ENCODE results near the gene ELMOD3. TPM values are rescaled to one million over a fixed set of nuclear protein-coding genes. Genes with fewer than 3 reads are reported as not detected.
"Not testable (repeated sequence)": the region's sequence is repeated elsewhere in the genome, so short reads cannot be mapped to it uniquely, and the experiment has no call there.

Gene ELMOD3
- total RNA-seq, 2 donors from 2014 or later = 31.6 to 32.1 TPM

DNA sequence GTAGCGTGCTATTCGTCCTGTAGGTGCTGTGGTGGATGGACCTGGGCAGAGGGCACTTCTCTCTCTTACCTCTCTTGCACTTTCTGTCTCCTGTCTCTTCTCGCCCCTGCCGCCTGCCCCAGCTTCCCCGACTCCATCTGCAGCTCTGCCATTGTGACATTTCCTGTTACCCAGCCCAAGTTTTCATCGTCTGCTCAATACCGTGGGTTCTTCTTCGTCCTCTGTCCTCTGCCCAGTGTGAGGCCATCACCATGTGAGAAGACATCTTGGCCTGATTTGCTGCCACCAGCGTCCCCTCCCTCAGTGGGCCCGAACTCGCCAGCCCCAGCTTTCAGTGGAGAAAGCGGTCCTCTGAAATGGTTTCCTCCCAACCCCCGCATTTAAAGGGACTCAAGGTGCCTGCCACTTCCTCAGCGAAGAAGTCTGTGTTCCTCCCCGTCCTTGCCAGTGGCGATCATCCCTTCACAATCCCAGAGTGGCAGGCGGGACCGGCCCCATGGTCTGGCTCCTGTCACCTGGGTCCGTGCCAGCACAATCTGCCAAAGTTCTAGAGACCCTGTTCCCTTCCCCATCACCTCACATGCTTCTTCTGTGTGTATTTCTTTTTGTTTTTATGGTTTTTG is 44.8 kb upstream of the ELMOD3 start:
- TF ChIP-seq POLR2A (IDR thresholded peaks at IDR 0.05) (no peak), POLR2AphosphoS5 (IDR thresholded peaks at IDR 0.05) (no peak), CTCF (IDR thresholded peaks at IDR 0.05) (no peak)
- intact Hi-C loops (cut with DNase I) = no loop called here
- Histone ChIP-seq H3K36me3 (no peaks in the 10 kb centered on the region), H3K4me3 (no peak overlapping the region), H3K9me3 (no peaks in the 10 kb centered on the region), H3K4me1 (replicated peaks) (no peaks in the 10 kb centered on the region), H3K27me3 (replicated peaks; ENCODE audit: insufficient read depth) (no peaks in the 10 kb centered on the region), H3K27ac (no peak overlapping the region)
- 51% methylated on average over 19 of the region's 19 CpGs for WGBS
- DNase-seq (ENCODE audit: low spot score) = no peak

DNA sequence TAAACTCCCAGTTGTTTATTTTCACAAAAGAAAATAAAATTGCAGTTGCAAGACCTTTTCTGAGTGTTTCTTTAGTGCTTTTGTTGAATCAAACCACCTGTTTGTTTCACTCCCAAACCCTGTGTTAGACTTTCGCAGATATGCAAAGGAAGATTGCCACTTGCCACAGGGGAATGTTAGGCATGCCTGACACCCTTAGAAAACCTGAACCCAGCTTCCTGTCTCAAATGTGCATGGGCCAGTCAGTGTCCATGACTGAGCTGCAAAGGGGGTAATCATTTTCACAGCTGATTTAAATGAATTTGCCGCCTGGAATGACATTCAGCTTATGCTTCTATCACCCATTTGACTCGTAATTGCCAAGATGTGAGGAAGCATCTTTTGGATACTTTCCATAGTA is 44.2 kb upstream of the ELMOD3 start:
- Histone ChIP-seq H3K27ac (no peak overlapping the region), H3K36me3 (no peaks in the 10 kb centered on the region), H3K27me3 (replicated peaks; ENCODE audit: insufficient read depth) (no peaks in the 10 kb centered on the region), H3K4me3 (no peak overlapping the region), H3K4me1 (replicated peaks) (no peaks in the 10 kb centered on the region), H3K9me3 (no peaks in the 10 kb centered on the region)
- no peak for DNase-seq (ENCODE audit: low spot score)
- 74% methylated on average over 3 of the region's 3 CpGs for WGBS
- no peak for TF ChIP-seq POLR2AphosphoS5 (IDR thresholded peaks at IDR 0.05)
- TF ChIP-seq CTCF (IDR thresholded peaks at IDR 0.05) = no peak
- TF ChIP-seq POLR2A (IDR thresholded peaks at IDR 0.05) = no peak
- intact Hi-C loops (cut with DNase I) = no loop called here

DNA sequence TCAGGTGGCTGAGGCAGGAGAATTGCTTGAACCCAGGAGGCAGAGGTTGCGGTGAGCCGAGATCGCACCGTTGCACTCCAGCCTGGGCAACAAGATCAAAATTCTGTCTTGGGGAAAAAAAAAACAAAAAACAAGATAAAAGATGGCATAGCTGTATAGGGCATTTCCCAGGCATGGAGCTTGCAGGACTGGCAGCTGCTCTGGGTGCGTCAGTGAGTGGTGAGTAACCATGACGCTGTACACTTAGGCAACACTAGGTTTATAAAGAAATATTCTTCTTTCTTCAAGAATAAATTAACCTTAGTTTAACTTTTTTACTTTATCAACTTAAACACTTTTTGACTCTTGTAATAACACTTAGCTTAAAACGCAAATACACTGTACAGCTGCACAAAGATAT is 42.2 kb upstream of the ELMOD3 start:
- no peak for DNase-seq (ENCODE audit: low spot score)
- no peaks in the 10 kb centered on the region for H3K27me3 ChIP-seq (replicated peaks; ENCODE audit: insufficient read depth)
- H3K36me3 ChIP-seq = no peaks in the 10 kb centered on the region
- no peaks in the 10 kb centered on the region for H3K9me3 ChIP-seq
- no peaks in the 10 kb centered on the region for H3K4me1 ChIP-seq (replicated peaks)
- no peak overlapping the region for H3K4me3 ChIP-seq
- 89% methylated on average over 7 of the region's 7 CpGs for WGBS
- H3K27ac ChIP-seq = no peak overlapping the region
- TF ChIP-seq POLR2AphosphoS5 (IDR thresholded peaks at IDR 0.05) (no peak), CTCF (IDR thresholded peaks at IDR 0.05) (no peak), POLR2A (IDR thresholded peaks at IDR 0.05) (no peak)
- intact Hi-C loops (cut with DNase I) = no loop called here

DNA sequence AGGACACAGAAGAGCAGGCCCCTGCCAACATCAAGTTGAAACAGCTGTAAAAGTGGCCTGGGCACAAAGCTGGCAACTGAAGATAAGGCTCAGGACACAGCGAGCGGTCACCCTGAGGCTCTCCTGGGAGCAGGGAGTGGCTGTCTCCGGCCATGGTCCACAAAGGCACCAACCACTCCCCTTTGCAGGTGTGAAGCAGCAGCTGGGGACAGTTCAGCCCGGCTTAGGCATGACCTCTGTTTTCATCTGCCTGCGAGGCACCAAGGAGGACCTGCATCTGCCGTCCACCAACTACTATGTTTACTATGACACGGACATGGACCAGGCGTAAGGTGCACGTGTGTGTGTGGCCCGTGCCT is 39.7 kb upstream of the ELMOD3 start:
- H3K27me3 ChIP-seq (replicated peaks; ENCODE audit: insufficient read depth) = no peaks in the 10 kb centered on the region
- TF ChIP-seq CTCF (IDR thresholded peaks at IDR 0.05) (no peak), POLR2AphosphoS5 (IDR thresholded peaks at IDR 0.05) (no peak), POLR2A (IDR thresholded peaks at IDR 0.05) (no peak)
- no peaks in the 10 kb centered on the region for H3K4me1 ChIP-seq (replicated peaks)
- 72% methylated on average over 10 of the region's 10 CpGs for WGBS
- no peak overlapping the region for H3K27ac ChIP-seq
- DNase-seq (ENCODE audit: low spot score) = no peak
- intact Hi-C loops (cut with DNase I) = no loop called here
- no peaks in the 10 kb centered on the region for H3K9me3 ChIP-seq
- no peak overlapping the region for H3K4me3 ChIP-seq
- H3K36me3 ChIP-seq = no peaks in the 10 kb centered on the region

DNA sequence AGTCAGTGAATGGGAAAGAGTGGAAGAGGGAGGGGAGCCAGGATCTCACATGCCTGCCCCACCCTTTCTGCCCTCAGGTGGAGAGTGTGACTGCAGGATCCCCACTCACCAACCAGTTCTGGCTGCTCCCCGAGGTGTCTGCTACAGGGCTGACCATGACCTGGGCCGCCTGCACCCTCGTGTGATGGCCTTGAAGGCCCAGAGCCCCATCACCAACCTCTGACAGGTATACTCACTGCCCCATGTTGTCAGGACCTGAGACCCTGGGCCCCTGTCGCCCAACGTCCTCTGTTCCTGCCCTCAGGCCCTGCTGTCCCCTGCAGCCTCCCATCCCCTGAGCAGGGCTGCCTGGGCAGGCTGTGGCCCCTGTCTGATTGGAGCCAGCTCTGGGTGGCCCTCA is 38.6 kb upstream of the ELMOD3 start:
- H3K36me3 ChIP-seq; intact Hi-C loops (cut with DNase I); H3K27me3 ChIP-seq (replicated peaks; ENCODE audit: insufficient read depth); H3K4me3 ChIP-seq; H3K27ac ChIP-seq; H3K4me1 ChIP-seq (replicated peaks); DNase-seq (ENCODE audit: low spot score); H3K9me3 ChIP-seq: not testable (repeated sequence)
- 89% methylated on average over 4 of the region's 5 CpGs for WGBS
